NCI-H2107 treated with DMSO at 0.1 percent for 48 hours (cell line): ENCODE data around the gene PAQR5.
"Not testable (repeated sequence)": the region's sequence is repeated elsewhere in the genome, so short reads cannot be mapped to it uniquely, and the experiment has no call there.

Experiments used
- DNase-seq: peaks from one replicate; lab custom pipeline; 2025; ENCODE audit not compliant: unreplicated experiment; lab: John Stamatoyannopoulos, UW

PAQR5 gene

DNA sequence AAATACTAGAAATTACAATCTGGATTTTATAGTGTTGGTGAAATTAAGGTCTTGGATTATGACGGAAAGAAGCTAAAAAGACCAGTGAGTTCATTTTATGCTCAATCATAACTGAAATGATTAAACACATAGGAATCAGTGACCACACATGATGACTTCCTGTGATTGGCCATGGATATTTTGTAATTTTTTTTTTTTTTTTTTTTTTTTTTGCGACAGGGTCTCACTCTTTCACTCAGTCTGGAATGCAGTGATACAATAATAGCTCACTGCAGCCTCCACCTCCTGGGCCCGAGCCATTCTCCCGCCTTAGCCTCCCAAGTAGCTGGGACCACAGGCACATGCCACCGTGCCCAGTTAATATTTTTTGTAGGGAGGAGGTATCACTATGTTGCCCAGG, 47.4 kb downstream of the PAQR5 start:
- DNase-seq = no peak

DNA sequence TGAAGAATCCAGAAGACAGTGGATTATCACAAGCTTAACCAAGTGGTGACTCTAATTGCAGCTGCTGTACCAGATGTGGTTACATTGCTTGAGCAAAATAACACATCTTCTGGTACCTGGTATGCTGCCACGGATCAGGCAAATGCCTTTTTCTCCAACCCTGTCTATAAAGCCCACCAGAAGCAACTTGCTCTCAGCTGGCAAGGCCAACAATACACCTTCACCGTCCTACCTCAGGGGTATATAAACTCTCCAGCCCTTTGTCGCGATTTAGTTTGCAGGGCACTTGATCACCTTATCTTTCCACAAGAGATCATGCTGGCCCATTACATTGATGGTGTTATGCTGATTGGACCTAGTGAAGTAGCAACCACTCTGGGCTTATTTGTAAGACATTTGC, 52.6 kb downstream of the PAQR5 start:
- no peak for DNase-seq

GRCh38 chr15:69351884-69352283, 53.2 kb downstream of the PAQR5 start:
- DNase-seq = no peak

GRCh38 chr15:69357773-69358771, 59.4 kb downstream of the PAQR5 start:
- DNase-seq = no peak

DNA sequence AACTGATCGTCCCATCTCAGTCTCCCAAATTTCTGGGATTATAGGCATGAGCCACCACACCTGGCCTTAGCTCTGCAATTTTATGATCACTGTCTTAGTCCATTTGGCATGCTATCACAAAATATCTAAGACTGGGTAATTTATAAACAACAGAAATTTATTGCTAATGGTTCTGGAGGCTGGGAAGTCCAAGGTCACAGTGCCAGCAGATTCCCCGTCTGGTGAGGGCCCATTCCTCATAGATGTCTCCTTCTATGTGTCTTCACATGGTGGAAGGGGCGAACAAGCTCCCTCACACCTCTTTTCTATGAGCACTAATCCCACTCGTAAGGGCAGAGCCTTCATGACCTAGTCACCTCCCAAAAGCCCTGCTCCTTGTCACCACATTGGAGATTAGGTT, 60.1 kb downstream of the PAQR5 start:
- no peak for DNase-seq

GRCh38 chr15:69359722-69360121, 61.0 kb downstream of the PAQR5 start:
- no peak for DNase-seq

DNA sequence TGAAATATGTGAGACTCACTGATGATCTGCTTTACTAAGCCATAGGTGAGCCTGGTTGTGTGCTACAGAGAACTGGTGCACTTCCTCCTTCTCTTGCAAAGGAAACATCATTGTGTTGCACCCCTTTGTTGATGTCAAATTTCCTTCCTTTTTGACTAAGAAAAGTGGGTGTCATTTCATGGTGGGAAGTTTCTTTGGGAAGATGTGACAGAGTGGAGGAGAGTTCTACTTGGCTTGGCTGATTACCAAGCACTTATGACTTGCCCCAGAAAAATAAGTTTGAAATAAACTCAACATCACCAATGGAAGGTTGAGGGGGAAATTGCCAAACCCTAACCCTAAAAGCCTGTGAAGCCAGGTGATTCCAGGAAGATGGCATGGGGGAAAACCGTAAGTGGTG, 61.9 kb downstream of the PAQR5 start:
- no peak for DNase-seq

GRCh38 chr15:69367236-69367635, 68.5 kb downstream of the PAQR5 start:
- no peak for DNase-seq

GRCh38 chr15:69369631-69370030, 70.9 kb downstream of the PAQR5 start:
- no peak for DNase-seq

DNA sequence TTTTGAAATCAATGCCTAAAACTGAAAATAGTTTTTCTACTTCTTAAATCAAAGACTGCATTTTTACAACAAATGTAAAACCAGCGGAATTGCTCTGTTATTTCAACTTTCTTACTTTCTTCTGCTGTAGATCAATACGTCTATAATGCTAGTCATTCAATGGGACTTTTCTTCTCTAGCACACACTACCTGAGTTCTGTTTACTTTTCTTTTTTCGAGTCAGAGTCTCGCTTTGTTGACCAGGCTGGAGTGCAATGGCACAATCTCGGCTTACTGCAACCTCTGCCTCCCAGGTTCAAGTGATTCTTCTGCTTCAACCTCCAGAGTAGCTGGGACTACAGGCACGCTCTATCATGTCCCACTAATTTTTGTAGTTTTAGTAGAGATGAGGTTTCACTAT, 74.7 kb downstream of the PAQR5 start:
- DNase-seq = no peak

DNA sequence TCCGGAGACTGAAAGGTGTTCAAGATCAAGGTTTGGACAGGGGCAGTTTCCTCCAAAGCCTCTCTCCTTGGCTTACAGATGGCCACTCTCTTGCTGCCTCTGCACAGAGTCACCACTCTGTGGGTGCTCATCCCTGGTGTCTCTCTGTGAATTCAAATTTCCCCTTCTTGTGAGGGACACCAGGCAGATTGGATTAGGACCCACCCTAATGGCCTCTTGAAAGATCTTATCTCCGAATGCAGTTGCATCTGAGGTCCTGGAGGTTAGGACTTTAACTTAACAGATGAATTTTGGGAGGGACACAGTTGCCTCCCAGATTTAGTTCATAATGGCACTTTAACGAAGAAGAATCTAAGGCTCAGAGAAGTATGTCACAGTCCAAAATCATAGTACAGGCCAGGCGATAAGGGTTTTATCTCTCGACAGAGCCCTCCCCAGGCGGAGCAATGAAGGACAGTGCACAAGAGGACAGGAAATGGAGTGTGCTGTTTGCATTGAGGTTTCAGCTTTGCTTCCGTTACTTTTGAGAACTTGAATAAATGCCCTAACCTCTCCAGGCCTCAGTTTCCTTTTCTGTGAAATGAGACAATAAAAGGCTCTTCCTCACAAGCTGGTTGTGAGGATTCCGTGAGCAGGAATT, 76.6 kb downstream of the PAQR5 start:
- DNase-seq = no peak

DNA sequence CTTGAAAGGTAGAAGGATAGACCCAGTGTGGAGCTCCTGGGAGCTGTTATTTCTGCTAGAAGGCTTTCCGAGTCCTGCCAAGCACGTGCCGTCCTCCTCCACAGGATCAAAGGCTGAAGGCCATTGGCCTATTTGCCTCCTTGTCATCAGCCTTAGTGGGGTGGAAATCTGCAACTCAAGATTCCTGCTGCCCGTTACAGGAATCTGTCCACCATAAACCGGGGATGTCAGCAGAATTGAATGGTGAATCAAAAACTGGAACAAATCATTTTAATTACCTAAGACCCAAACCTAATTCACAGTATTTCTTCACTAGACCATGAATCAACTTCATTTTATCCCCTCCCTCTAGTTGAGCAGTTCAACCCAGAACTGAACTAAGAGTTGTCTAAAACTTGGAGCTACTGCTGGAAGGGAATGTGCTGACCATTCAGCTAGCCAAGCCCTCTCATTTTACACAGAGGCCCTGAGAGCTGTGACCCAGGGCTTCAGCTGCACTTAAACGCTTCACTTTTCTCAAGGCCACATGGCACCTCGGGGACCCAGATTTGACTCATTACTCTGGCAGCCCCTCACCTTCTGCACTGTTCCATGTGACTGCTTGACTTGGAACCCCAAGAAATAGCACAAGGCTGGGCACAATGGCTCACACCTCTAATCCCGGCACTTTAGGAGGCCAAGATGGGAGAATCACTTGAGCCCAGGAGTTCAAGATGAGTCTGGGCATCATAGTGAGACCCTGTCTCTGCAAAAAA, 78.7 kb downstream of the PAQR5 start:
- DNase-seq = no peak

- no peak for DNase-seq
Observed at GRCh38 chr15:69380100-69380725, 81.5 kb downstream of the PAQR5 start.

DNA sequence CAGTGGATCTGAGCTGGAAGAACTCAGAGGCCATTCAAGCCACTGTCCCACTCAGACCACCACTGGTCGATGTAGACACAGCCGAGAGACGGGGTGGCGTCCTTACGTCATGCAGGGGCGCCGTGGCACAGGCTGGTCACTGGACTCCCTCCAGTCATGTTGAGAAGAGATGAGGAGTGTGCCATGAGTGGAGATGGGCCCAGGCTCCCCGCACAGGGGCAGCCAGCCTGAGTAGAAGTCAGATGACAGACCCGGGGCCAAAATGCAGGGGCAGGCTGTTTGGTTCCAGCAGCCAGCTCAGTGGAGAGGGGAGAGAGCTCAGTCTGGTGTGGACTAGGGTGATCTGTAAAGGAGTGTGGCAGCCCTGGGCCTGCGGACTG, 82.0 kb downstream of the PAQR5 start:
- DNase-seq = no peak

DNA sequence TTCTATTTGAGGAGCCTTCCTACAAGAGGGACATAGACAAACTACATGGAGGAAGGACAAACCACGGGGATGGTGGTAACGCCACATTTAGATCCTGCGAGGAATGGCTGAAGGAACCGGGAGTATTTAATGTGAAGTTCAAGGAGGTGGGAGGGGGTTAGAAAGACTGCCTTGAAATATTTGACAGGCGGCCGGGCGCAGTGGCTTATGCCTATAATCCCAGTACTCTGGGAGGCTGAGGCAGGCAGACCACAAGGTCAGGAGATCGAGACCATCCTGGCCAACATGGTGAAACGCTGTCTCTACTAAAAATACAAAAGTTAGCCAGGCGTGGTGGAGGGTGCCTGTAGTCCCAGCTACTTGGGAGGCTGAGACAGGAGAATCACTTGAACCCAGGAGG, 83.5 kb downstream of the PAQR5 start:
- DNase-seq = not testable (repeated sequence)

- not testable (repeated sequence) for DNase-seq
Observed at GRCh38 chr15:69384066-69384465, 85.4 kb downstream of the PAQR5 start.

DNA sequence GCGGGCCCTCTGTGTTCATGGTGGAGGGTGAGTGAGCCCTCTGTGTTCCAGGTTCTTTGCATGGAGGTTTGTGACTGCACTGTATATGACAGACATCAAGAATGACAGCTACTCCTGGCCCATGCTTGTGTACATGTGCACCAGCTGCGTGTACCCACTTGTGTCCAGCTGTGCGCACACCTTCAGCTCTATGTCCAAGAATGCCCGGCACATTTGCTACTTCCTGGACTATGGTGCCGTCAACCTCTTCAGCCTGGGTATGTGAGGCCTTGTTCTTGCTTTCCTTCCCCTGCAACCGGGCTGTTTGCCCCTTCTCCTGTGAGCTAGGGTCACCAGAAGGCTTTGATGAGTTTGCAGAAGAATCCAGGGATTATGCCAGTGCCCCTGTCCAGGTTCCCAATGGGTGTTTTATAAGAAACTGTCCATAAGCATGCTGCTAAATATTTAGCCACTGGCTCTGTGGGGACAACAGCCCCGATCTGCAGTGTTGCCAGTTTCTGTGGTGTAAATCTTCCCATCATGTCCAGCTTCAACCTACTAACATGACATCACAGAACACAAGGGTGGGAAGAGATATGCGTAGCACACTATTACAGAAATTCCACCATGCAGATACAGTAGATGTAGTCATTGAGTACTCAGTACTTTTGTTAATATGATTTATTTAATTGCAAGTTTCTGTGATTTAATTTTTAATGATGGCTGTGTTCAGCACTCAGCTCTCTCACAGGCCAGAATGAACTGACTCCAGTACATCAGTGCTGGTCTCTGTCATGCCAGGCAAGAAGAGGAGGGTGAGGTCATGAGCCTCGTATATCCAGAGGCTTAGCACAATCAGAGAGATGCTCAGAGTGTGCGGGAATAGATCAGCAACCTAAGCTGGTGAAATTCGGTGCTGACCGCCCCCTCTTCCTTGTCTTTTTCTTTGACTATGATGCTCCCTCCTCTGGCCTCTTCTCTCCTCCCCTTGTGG, 86.2 kb downstream of the PAQR5 start:
- DNase-seq = no peak

DNA sequence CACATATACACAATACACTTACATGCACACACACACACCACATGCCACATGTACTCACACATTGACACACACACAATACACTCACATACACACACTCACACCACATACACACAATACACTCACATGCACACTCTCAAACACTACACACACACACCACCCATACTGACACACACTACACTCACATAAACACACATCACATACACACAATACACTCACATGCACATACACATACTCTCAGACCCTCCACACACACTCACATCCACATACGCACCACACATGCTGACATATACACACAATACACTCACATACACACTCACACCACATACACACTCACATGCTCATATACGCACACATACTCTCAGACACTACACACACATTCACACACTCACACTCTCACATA, 87.1 kb downstream of the PAQR5 start:
- no peak for DNase-seq

- DNase-seq = no peak
Observed at GRCh38 chr15:69386284-69386683, 87.6 kb downstream of the PAQR5 start.

DNA sequence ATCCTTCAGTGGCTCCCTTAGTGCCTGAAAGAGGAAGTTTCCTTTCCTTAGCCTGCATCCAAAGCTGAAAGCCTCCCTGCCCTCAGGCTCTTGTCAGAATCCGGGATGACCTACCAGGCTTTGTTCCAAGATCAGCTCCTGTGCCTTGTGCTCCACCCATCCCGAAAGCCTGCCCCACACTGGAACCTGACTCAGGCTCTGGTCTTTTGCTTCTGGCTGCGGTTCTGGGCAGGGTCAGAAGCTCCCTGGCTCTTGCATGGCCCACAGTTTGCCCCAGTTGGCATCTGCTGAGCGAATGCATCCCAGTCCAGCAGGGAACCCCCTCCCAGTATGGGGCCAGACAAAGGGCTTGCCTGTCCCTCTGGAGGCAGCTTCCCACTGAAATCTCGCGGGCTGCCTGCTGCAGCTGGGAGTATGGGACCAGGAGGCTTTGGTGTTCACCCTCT, 89.6 kb downstream of the PAQR5 start:
- no peak for DNase-seq
